NCI-H2029 (cell line): ENCODE measurements around the gene SLC22A3.
"Not testable (repeated sequence)": the region's sequence is repeated elsewhere in the genome, so short reads cannot be mapped to it uniquely, and the experiment has no call there.

Experiments used
- DNase-seq: peaks from one replicate; lab custom pipeline; 2025; lab: John Stamatoyannopoulos, UW

Gene SLC22A3, protein sequence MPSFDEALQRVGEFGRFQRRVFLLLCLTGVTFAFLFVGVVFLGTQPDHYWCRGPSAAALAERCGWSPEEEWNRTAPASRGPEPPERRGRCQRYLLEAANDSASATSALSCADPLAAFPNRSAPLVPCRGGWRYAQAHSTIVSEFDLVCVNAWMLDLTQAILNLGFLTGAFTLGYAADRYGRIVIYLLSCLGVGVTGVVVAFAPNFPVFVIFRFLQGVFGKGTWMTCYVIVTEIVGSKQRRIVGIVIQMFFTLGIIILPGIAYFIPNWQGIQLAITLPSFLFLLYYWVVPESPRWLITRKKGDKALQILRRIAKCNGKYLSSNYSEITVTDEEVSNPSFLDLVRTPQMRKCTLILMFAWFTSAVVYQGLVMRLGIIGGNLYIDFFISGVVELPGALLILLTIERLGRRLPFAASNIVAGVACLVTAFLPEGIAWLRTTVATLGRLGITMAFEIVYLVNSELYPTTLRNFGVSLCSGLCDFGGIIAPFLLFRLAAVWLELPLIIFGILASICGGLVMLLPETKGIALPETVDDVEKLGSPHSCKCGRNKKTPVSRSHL

GRCh38 chr6:160348223-160349019 lies at the start of gene SLC22A3:
Gene SLC22A3 (plus strand): TSS chr6:160348378. CDS start chr6:160348420, 42 bp downstream.
- DNase-seq = peak; percentile 42

DNA sequence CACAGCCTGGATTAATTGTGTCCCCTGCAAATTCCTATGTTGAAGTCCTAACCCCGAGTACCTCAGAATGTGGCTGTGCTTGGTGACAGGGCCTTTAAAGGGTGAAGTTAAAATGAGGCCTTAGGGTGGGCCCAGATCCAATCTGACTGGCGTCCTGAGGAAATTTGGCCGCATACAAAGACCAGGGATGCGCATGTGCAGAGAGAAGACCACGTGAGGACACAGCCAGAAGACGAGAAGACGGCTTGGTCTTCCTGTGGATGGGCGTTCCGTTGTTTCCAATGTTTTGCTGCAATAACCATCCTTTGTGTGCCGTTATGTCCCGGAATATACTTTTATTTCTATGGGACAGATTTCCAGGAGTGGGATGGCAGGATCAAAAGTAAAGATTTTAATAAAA lies 48.6 kb upstream of the SLC22A3 start:
- DNase-seq = no peak

DNA sequence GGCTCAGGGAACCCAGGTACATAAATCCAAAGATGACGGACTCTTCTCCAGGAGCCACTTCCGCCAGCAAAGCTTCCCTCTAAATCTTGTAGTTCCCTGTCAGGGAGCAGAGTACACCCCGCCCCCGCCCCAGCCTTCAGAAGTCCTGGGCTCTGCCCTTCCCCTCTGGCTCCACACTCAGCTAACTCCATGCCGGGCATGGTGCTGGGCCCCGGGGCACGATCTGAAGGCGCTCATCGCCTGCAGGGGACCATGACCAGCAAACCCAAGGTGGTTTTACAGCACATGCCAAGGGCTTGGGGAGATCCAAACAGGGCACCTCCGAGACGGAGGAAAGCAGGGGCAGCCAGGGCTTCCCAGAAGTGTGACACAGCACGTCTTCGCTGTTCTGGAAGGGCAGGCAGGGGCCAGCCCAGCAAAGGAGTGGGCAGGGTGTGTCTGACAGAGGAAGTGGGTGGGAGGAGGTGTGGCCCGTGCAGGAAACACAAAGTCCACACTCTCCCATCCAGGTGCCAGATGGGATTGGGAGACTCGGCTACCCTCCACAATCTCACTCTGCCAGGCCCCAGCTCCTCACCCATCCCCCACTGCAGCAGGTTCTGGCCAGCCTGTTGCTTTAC lies 48.0 kb upstream of the SLC22A3 start:
- DNase-seq = no peak

- no peak for DNase-seq
Measured at GRCh38 chr6:160301339-160301738, 46.8 kb upstream of the SLC22A3 start.

GRCh38 chr6:160302431-160303082 lies 45.6 kb upstream of the SLC22A3 start:
- not testable (repeated sequence) for DNase-seq

- DNase-seq = no peak
Measured at GRCh38 chr6:160303806-160304205, 44.4 kb upstream of the SLC22A3 start.

- no peak for DNase-seq
Measured at GRCh38 chr6:160305926-160306713, 42.1 kb upstream of the SLC22A3 start.

GRCh38 chr6:160309718-160310117 lies 38.5 kb upstream of the SLC22A3 start:
- DNase-seq = no peak

DNA sequence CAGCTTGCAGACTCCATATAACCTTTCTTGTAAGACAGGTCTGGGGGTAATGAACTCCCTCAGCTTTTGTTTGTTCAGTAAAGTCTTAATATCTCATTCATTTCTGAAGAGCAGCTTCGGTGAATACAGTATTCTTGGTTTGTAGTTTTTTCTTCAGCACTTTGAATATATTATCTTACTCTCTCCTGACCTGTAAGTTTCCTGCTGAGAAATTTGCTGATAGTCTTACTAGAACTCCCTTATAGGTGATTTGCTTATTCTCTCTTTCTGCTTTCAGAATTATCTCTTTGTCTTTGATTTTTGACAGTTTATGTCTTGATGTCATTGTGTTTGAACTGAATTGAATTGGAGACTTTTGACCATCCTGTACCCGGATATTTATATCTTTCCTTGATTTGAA lies 35.3 kb upstream of the SLC22A3 start:
- no peak for DNase-seq

DNA sequence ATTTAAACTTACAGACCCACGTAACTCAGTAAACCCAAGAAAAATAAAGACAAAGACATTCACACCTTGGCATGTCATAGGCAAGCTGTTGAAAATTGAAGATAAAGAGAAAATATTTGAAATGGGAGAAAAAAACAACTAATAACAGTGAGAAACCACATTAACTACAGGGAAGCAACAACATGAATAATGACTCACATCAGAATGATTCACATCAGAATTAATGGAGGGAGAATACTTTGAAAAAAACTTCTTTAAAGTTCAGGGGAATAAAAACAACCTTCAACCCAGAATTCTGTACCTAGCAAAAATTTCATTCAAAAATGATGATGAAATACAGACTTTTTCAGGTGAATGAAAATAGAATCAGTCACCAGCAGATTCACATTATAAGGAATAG lies 32.9 kb upstream of the SLC22A3 start:
- no peak for DNase-seq

DNA sequence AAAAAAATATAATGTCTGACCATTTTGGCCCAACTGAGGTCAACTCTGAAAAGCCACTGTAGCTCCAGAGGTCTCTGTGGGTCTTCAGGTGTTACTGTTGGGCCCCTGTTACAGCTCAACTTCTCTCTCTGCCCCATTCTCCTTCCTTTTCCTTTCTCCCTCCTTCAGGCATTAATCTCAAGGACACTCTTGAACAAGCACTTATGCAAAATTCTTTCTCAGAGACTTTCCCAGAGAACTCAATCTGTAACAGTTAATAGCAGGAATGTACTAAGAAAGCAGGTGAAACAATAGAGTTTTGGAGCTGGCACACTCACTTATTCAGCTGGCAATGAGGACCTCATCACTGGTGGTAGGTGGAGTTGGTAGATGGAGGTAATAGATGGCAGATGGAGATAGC lies 31.9 kb upstream of the SLC22A3 start:
- no peak for DNase-seq

GRCh38 chr6:160319246-160319645 lies 28.9 kb upstream of the SLC22A3 start:
- DNase-seq = no peak

DNA sequence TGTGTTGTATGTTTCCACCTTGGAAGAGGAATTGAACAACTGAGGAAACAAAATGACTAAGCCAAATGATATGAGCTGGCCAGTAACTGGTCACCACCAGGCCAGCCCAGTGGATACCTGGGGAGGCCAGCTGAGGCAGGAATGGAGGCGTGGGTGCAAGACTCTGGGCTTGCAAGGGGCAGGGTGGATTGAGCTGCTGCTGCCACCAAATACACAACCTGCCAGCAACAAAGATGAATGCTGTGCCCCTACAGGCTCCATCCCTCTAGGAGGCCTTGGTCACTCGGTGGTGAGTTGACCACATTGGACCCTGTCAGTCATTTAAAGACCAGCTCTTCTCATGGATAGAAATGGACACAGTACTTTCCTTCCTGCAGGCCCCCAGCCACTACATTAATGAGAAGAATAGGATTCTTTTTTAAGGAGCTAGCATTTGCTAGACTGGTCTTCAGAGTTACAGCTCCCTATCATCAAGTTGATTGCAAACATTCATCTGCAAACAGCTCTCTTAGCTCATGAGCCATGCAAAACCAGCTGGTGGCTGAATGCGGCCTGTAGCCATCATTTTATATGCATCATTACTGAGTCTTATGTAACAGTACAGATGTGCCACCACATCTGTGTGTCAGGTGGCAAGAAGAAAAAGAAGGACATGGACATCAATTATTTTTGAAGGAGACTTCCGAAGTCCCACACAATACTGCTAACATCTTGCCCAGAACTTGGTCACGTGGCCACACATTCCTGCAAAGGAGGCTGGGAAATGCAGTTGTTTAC lies 26.3 kb upstream of the SLC22A3 start:
- no peak for DNase-seq

- no peak for DNase-seq
Measured at GRCh38 chr6:160327981-160328380, 20.2 kb upstream of the SLC22A3 start.

DNA sequence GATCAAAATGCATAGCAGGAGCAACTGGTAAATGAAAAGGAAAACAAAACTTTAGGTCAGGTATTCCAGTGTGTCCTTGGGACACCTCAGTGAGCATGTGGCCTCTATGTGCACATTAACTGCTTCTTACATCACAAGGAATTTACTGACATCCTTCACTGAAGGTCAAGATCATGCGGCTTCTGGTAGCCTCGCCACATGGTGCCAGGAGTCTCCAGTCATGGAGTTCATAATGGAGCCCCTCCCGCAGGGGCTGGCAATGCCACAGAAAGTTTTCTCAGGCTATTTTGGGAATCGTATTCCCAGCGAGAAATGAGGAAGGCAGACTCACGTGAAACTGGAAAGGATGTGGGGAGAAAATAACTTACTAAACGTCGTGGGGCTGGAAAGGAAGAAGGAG lies 19.7 kb upstream of the SLC22A3 start:
- no peak for DNase-seq

DNA sequence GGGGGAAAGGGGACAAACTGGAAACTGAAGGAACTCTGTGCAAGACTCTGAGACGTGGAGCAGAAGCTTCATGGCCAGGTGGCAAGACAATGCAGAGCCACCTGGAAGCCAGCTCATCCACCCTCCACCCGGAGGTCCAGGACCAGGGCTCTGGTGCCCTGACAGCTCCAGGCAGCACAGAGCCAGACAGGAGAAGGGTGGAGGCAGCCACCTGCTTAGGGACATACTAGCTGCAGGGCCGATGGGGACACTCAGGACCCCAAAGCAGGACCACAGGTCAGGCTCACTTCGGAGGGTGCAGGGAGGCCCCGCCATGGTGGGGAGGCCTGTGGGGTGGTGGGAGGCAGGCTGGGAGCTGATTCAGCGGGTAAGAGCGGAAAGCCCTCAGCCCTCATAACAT lies 19.0 kb upstream of the SLC22A3 start:
- no peak for DNase-seq

GRCh38 chr6:160330619-160331018 lies 17.6 kb upstream of the SLC22A3 start:
- no peak for DNase-seq

GRCh38 chr6:160331204-160331603 lies 17.0 kb upstream of the SLC22A3 start:
- DNase-seq = no peak

DNA sequence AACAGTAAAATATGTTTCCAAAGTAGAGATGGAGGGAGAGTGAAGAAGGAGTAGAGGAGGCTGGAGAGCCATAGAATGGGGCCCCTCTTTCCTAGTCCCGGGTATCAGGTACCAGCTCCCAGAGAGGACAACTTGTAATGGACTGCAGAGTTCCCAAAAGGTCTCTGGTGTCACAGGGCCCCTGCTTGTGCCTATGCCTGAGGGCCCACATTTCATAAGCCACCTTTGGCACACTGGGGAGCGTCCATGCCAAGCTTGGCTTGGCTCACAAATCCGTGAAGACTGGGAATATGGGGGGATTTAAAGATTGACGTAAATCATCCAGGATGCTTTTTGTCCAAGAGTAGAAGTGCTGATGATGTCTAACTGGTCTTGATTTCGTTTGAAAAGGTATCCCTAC lies 16.4 kb upstream of the SLC22A3 start:
- no peak for DNase-seq

GRCh38 chr6:160333101-160333500 lies 15.1 kb upstream of the SLC22A3 start:
- no peak for DNase-seq
